Suppressor macrophage (primary cell): ENCODE measurements around the gene SMG9.

Source experiments
- DNase-seq, 4 experiments: peaks; one replicate each; pipeline ENCODE4 v3.0.0-alpha.2; 2020 to 2022

The SMG9 gene

GRCh38 chr19:43755256-43755801 is 567 bp upstream of the SMG9 start:
- peak; percentile 93 to 97 (median 94) for DNase-seq

GRCh38 chr19:43754253-43754502 is 584 bp downstream of the SMG9 start:
- no peak for DNase-seq

- DNase-seq: no peak
Observed at GRCh38 chr19:43752287-43752875, 2.4 kb downstream of the SMG9 start.

- DNase-seq: no peak
Observed at GRCh38 chr19:43751466-43752220, 3.1 kb downstream of the SMG9 start.

GRCh38 chr19:43749898-43750297 is 4.9 kb downstream of the SMG9 start:
- DNase-seq: no peak

GRCh38 chr19:43749152-43749551 is 5.6 kb downstream of the SMG9 start:
- DNase-seq: no peak

- no peak for DNase-seq
Observed at GRCh38 chr19:43748685-43749084, 6.1 kb downstream of the SMG9 start.

GRCh38 chr19:43748205-43748594 is 6.6 kb downstream of the SMG9 start:
- no peak for DNase-seq

GRCh38 chr19:43747557-43748204 is 7.1 kb downstream of the SMG9 start:
- no peak for DNase-seq

- DNase-seq: no peak
Observed at GRCh38 chr19:43743059-43743458, 11.7 kb downstream of the SMG9 start.

GRCh38 chr19:43741075-43741825 is 13.5 kb downstream of the SMG9 start:
- DNase-seq: no peak

- no peak for DNase-seq
Observed at GRCh38 chr19:43739439-43740235, 15.1 kb downstream of the SMG9 start.

GRCh38 chr19:43738780-43739211 is 16.0 kb downstream of the SMG9 start:
- peak; percentile 46 to 78 (median 70) for DNase-seq

GRCh38 chr19:43735957-43736356 is 18.8 kb downstream of the SMG9 start:
- no peak for DNase-seq

GRCh38 chr19:43735013-43735412 is 19.7 kb downstream of the SMG9 start:
- no peak for DNase-seq

GRCh38 chr19:43731846-43732245 is 22.9 kb downstream of the SMG9 start:
- peak in 3 of 4 experiments; percentile 39 to 50 (median 45) for DNase-seq

GRCh38 chr19:43731346-43731745 is 23.4 kb downstream of the SMG9 start:
- DNase-seq: no peak

- no peak for DNase-seq
Observed at GRCh38 chr19:43729919-43730318, 24.8 kb downstream of the SMG9 start.

GRCh38 chr19:43727593-43727853 is 27.2 kb downstream of the SMG9 start:
- DNase-seq: no peak

- peak; percentile 39 to 58 (median 50) for DNase-seq
Observed at GRCh38 chr19:43726736-43727592, 27.8 kb downstream of the SMG9 start.

- DNase-seq: peak; percentile 33 to 52 (median 50)
Observed at GRCh38 chr19:43725468-43725867, 29.3 kb downstream of the SMG9 start.

GRCh38 chr19:43724896-43725295 is 29.9 kb downstream of the SMG9 start:
- DNase-seq: no peak
